Caco-2 (cell line): ENCODE measurements around the gene TMEM242. TPM values are rescaled to one million over a fixed set of nuclear protein-coding genes. Genes with fewer than 3 reads are reported as not detected.

Experiments used
- BruUV-seq: library from RNA; stranded (reverse); fragments of 400-500 nt; replicated peaks from 2 replicates; lab custom pipeline; 2021; lab: Mats Ljungman, UMichigan
- CTCF ChIA-PET: fragments of 300-600 bp; sonication (Branson Sonifier 250); formaldehyde crosslinking; loops from one replicate; lab custom pipeline; 2022; ENCODE audit warnings: antibody characterized with exemption; lab: Charles Lee
- POLR2A ChIA-PET: fragments of 300-600 bp; sonication (Branson Sonifier 250); formaldehyde crosslinking; loops from one replicate; lab custom pipeline; 2022; ENCODE audit warnings: antibody characterized with exemption; lab: Charles Lee
- DNase-seq, 2 experiments: peaks; one replicate each; pipeline versions ENCODE4 v3.0.0 to v3.0.0-alpha.2; 2020 to 2022
- H3K27me3 ChIP-seq: replicated peaks from 2 replicates; pipeline ENCODE4 v1.6.0; 2011; ENCODE audit warnings: low read length; ENCODE audit not compliant: control insufficient read depth, insufficient read depth
- H3K36me3 ChIP-seq: 2 replicates; pipeline ENCODE4 v1.5.1; 2011; ENCODE audit warnings: low read length; ENCODE audit not compliant: control insufficient read depth, insufficient read depth
- H3K4me1 ChIP-seq: fragments of 250-450 bp; sonication (Bioruptor Pico); 2 replicates; pipeline ENCODE4 v1.5.1; 2020; ENCODE audit warnings: mild to moderate bottlenecking
- H3K4me3 ChIP-seq: 2 replicates; pipeline ENCODE4 v1.5.1; 2011; ENCODE audit warnings: low read depth, mild to moderate bottlenecking, control low read depth, low read length
- H3K9me3 ChIP-seq: fragments of 250-450 bp; sonication (Bioruptor Pico); 2 replicates; pipeline ENCODE4 v1.5.1; 2020; ENCODE audit warnings: mild to moderate bottlenecking, moderate library complexity
- H3K27ac Mint-ChIP-seq: one replicate; pipeline ENCODE4 v1.8.0; 2022; ENCODE audit warnings: mixed read lengths; ENCODE audit not compliant: unreplicated experiment
- H3K27me3 Mint-ChIP-seq: one replicate; pipeline ENCODE4 v1.8.0; 2022; ENCODE audit warnings: mixed read lengths; ENCODE audit not compliant: insufficient read depth, unreplicated experiment
- H3K36me3 Mint-ChIP-seq: one replicate; pipeline ENCODE4 v1.8.0; 2022; ENCODE audit warnings: mild to moderate bottlenecking, mixed read lengths; ENCODE audit not compliant: insufficient read depth, unreplicated experiment
- H3K4me1 Mint-ChIP-seq: one replicate; pipeline ENCODE4 v1.8.0; 2022; ENCODE audit warnings: low read depth, mixed read lengths; ENCODE audit not compliant: unreplicated experiment
- H3K4me3 Mint-ChIP-seq: one replicate; pipeline ENCODE4 v1.8.0; 2022; ENCODE audit warnings: mild to moderate bottlenecking, moderate library complexity, mixed read lengths; ENCODE audit not compliant: unreplicated experiment
- H3K9me3 Mint-ChIP-seq: one replicate; pipeline ENCODE4 v1.8.0; 2022; ENCODE audit warnings: mixed read lengths; ENCODE audit not compliant: unreplicated experiment
- intact Hi-C: fragments of 100-400 bp; cut with micrococcal nuclease; formaldehyde crosslinking; loops from one replicate; pipeline ENCODE4 v1.10.0; 2022; ENCODE audit not compliant: unreplicated experiment
- total RNA-seq: library from RNA; stranded (reverse); gene quantifications from 2 replicates; pipeline ENCODE4 v1.2.3, GENCODE V29; 2022
- TF ChIP-seq, protein P1 (sequence below), 2 experiments: fragments of 200-600 bp in 1 of 2; IDR thresholded peaks; 1 replicate in 1 of 2; 2 replicates in 1 of 2; pipeline versions ENCODE4 v1.5.1 to v1.8.0; 2011 to 2022; ENCODE audit warnings: antibody characterized with exemption in 1 of 2, control low read depth in 1 of 2, inconsistent platforms in 1 of 2, low read depth in 1 of 2, low read length in 1 of 2, mild to moderate bottlenecking in 1 of 2, moderate library complexity in 1 of 2; ENCODE audit not compliant: insufficient read depth in 1 of 2, severe bottlenecking in 1 of 2, unreplicated experiment in 1 of 2

Gene TMEM242
- total RNA-seq, 1 experiment from 2014 or later = 12.1 TPM

GRCh38 chr6:157307661-157308060 lies 15.7 kb downstream of the TMEM242 start:
- no peaks in the 10 kb centered on the region for H3K4me1 Mint-ChIP-seq
- no peaks in the 10 kb centered on the region for H3K9me3 Mint-ChIP-seq
- Histone ChIP-seq H3K36me3 (no peaks in the 10 kb centered on the region), H3K9me3 (no peaks in the 10 kb centered on the region), H3K4me1 (0 out of 2 replicates have a peak, but pooled peaks cover 4% of the 10 kb centered on the region), H3K27me3 (no peaks in the 10 kb centered on the region), H3K4me3 (no peak overlapping the region)
- intact Hi-C loops = no loop called here
- ChIA-PET CTCF (no interaction called here), POLR2A (no interaction called here)
- no peak overlapping the region for H3K4me3 Mint-ChIP-seq
- peaks cover 4% of the 10 kb centered on the region for H3K36me3 Mint-ChIP-seq
- H3K27me3 Mint-ChIP-seq = no peaks in the 10 kb centered on the region
- BruUV-seq = no TSS peak
- DNase-seq = no peak
- TF ChIP-seq, protein P1, sequence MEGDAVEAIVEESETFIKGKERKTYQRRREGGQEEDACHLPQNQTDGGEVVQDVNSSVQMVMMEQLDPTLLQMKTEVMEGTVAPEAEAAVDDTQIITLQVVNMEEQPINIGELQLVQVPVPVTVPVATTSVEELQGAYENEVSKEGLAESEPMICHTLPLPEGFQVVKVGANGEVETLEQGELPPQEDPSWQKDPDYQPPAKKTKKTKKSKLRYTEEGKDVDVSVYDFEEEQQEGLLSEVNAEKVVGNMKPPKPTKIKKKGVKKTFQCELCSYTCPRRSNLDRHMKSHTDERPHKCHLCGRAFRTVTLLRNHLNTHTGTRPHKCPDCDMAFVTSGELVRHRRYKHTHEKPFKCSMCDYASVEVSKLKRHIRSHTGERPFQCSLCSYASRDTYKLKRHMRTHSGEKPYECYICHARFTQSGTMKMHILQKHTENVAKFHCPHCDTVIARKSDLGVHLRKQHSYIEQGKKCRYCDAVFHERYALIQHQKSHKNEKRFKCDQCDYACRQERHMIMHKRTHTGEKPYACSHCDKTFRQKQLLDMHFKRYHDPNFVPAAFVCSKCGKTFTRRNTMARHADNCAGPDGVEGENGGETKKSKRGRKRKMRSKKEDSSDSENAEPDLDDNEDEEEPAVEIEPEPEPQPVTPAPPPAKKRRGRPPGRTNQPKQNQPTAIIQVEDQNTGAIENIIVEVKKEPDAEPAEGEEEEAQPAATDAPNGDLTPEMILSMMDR (IDR thresholded peaks at IDR 0.05; ENCODE audit: insufficient read depth in 1 of 2, low read depth in 1 of 2, low read length in 1 of 2, severe bottlenecking in 1 of 2, unreplicated experiment in 1 of 2) = no peak
- no peak overlapping the region for H3K27ac Mint-ChIP-seq

- Mint-ChIP-seq H3K27ac (no peak overlapping the region), H3K36me3 (no peaks in the 10 kb centered on the region), H3K27me3 (no peaks in the 10 kb centered on the region), H3K4me1 (no peaks in the 10 kb centered on the region), H3K4me3 (no peak overlapping the region), H3K9me3 (no peaks in the 10 kb centered on the region)
- H3K9me3 ChIP-seq = no peaks in the 10 kb centered on the region
- 0 out of 2 replicates have a peak, but pooled peaks cover 4% of the 10 kb centered on the region for H3K4me1 ChIP-seq
- no peaks in the 10 kb centered on the region for H3K27me3 ChIP-seq
- no peaks in the 10 kb centered on the region for H3K36me3 ChIP-seq
- intact Hi-C loops = no loop called here
- ChIA-PET POLR2A (no interaction called here), CTCF (no interaction called here)
- BruUV-seq = no TSS peak
- DNase-seq = no peak
- TF ChIP-seq, protein P1 (IDR thresholded peaks at IDR 0.05; ENCODE audit: insufficient read depth in 1 of 2, low read depth in 1 of 2, low read length in 1 of 2, severe bottlenecking in 1 of 2, unreplicated experiment in 1 of 2) = no peak
- no peak overlapping the region for H3K4me3 ChIP-seq
Measured at GRCh38 chr6:157305670-157306653, 17.4 kb downstream of the TMEM242 start.

GRCh38 chr6:157304899-157305663 lies 18.2 kb downstream of the TMEM242 start:
- Mint-ChIP-seq H3K4me3 (no peak overlapping the region), H3K27ac (no peak overlapping the region), H3K4me1 (no peaks in the 10 kb centered on the region), H3K9me3 (no peaks in the 10 kb centered on the region), H3K36me3 (no peaks in the 10 kb centered on the region), H3K27me3 (no peaks in the 10 kb centered on the region)
- DNase-seq = no peak
- Histone ChIP-seq H3K4me1 (0 out of 2 replicates have a peak, but pooled peaks cover 4% of the 10 kb centered on the region), H3K9me3 (no peaks in the 10 kb centered on the region), H3K36me3 (no peaks in the 10 kb centered on the region), H3K27me3 (no peaks in the 10 kb centered on the region), H3K4me3 (no peak overlapping the region)
- intact Hi-C loops = no loop called here
- POLR2A ChIA-PET = no interaction called here
- CTCF ChIA-PET = no interaction called here
- BruUV-seq = no TSS peak
- TF ChIP-seq, protein P1 (IDR thresholded peaks at IDR 0.05; ENCODE audit: insufficient read depth in 1 of 2, low read depth in 1 of 2, low read length in 1 of 2, severe bottlenecking in 1 of 2, unreplicated experiment in 1 of 2) = no peak
